Activated effector memory CD4-positive, alpha-beta T cell treated with Interleukin-2 at 50 U/mL for 16 hours (primary cell): Measurements from ENCODE around the gene NANOS3.
"Not testable (repeated sequence)": the region's sequence is repeated elsewhere in the genome, so short reads cannot be mapped to it uniquely, and the experiment has no call there.

Source experiments
- DNase-seq: peaks from one replicate; pipeline ENCODE4 v3.0.0-alpha.2; 2020

NANOS3 gene

GRCh38 chr19:13887018-13887436, 10.1 kb downstream of the NANOS3 start:
- no peak for DNase-seq

GRCh38 chr19:13887517-13887916, 10.6 kb downstream of the NANOS3 start:
- no peak for DNase-seq

- no peak for DNase-seq
Measured at GRCh38 chr19:13888281-13888680, 11.3 kb downstream of the NANOS3 start.

GRCh38 chr19:13890136-13890535, 13.2 kb downstream of the NANOS3 start:
- DNase-seq: no peak

GRCh38 chr19:13892870-13893269, 15.9 kb downstream of the NANOS3 start:
- no peak for DNase-seq

- no peak for DNase-seq
Measured at GRCh38 chr19:13894552-13894951, 17.6 kb downstream of the NANOS3 start.

GRCh38 chr19:13896227-13896626, 19.3 kb downstream of the NANOS3 start:
- DNase-seq: no peak

- DNase-seq: no peak
Measured at GRCh38 chr19:13899393-13899792, 22.5 kb downstream of the NANOS3 start.

- DNase-seq: no peak
Measured at GRCh38 chr19:13899912-13900584, 23.1 kb downstream of the NANOS3 start.

GRCh38 chr19:13902993-13903555, 26.1 kb downstream of the NANOS3 start:
- DNase-seq: peak; percentile 7

- DNase-seq: peak; percentile 91
Measured at GRCh38 chr19:13905634-13906520, 28.9 kb downstream of the NANOS3 start, which contains the start of the genes BRME1 and CC2D1A. BRME1 (minus strand) TSS chr19:13906117; CDS start chr19:13904892, 1,225 bp downstream. CC2D1A (plus strand) TSS chr19:13906201; CDS start chr19:13906442, 241 bp downstream.

- peak; percentile 9 for DNase-seq
Measured at GRCh38 chr19:13906521-13906904, 29.6 kb downstream of the NANOS3 start.

- no peak for DNase-seq
Measured at GRCh38 chr19:13906910-13907309, 30.0 kb downstream of the NANOS3 start.

- DNase-seq: no peak
Measured at GRCh38 chr19:13908674-13909073, 31.7 kb downstream of the NANOS3 start.

- no peak for DNase-seq
Measured at GRCh38 chr19:13909430-13909829, 32.5 kb downstream of the NANOS3 start.

GRCh38 chr19:13913352-13913751, 36.4 kb downstream of the NANOS3 start:
- no peak for DNase-seq

GRCh38 chr19:13914777-13915176, 37.8 kb downstream of the NANOS3 start:
- DNase-seq: no peak

GRCh38 chr19:13917888-13918406, 41.0 kb downstream of the NANOS3 start:
- no peak for DNase-seq

- no peak for DNase-seq
Measured at GRCh38 chr19:13918726-13919411, 41.9 kb downstream of the NANOS3 start.

- no peak for DNase-seq
Measured at GRCh38 chr19:13920524-13920923, 43.6 kb downstream of the NANOS3 start.

- no peak for DNase-seq
Measured at GRCh38 chr19:13920940-13921747, 44.2 kb downstream of the NANOS3 start.

GRCh38 chr19:13922118-13922517, 45.2 kb downstream of the NANOS3 start:
- DNase-seq: not testable (repeated sequence)
